WI38 (cell line): ENCODE results near the gene ZNF132.

Source experiments
- H3K4me3 ChIP-seq: 2 replicates; pipeline ENCODE4 v1.5.1; 2011; ENCODE audit warnings: low read depth, mild to moderate bottlenecking, control low read depth, low read length
- CTCF ChIP-seq: IDR thresholded peaks from 2 replicates; pipeline ENCODE4 v1.5.1; 2012; ENCODE audit warnings: low read depth, mild to moderate bottlenecking, control low read depth, low read length

ZNF132 gene

GRCh38 chr19:58400316-58400915 is 39.5 kb downstream of the ZNF132 start:
- peak overlapping the region; percentile 61 for H3K4me3 ChIP-seq
- no peak for TF ChIP-seq CTCF

GRCh38 chr19:58399903-58400302 is 40.0 kb downstream of the ZNF132 start:
- TF ChIP-seq CTCF: no peak
- no peak overlapping the region for H3K4me3 ChIP-seq

- no peak for TF ChIP-seq CTCF
- H3K4me3 ChIP-seq: no peak overlapping the region
Observed at GRCh38 chr19:58398545-58398944, 41.4 kb downstream of the ZNF132 start.

- H3K4me3 ChIP-seq: no peak overlapping the region
- TF ChIP-seq CTCF: no peak
Observed at GRCh38 chr19:58398087-58398486, 41.9 kb downstream of the ZNF132 start.

GRCh38 chr19:58397533-58398037 is 42.4 kb downstream of the ZNF132 start:
- no peak overlapping the region for H3K4me3 ChIP-seq

GRCh38 chr19:58396691-58397532 is 43.0 kb downstream of the ZNF132 start:
- H3K4me3 ChIP-seq: no peak overlapping the region
- TF ChIP-seq CTCF: no peak

More at GRCh38 chr19:58397533-58398037, 42.4 kb downstream of the ZNF132 start:
- no peak for TF ChIP-seq CTCF
